ENCODE measurements around the gene ZNF534.
"Not testable (repeated sequence)": the region's sequence is repeated elsewhere in the genome, so short reads cannot be mapped to it uniquely, and the experiment has no call there.

ZNF534 gene

DNA sequence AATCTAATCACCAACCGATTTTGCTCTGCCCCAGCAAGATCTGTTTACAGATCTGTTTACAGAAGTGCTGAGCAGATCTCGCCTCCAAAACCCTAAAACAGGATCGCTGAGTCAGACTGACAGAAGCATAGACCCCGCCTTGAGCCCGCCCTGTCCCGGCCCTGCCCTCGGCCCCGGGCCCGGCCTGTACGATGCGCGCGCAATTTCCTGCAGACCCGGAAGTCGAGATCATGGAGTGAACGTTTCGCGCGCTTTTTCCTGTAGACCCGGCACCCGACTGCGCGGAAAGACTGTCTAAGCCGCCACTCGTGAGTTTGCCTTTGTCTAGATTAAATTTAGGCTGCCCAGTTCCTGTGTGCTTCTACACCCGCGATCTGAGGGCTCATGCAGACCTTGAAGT, at the start of gene ZNF534:
ZNF534 (plus strand) TSS at position 212 of the 400 bp plus-strand sequence. CDS start 2,327 bp downstream, outside the sequence.
- H3K4me3 ChIP-seq (ENCODE audit: low read depth, low read length) = no peak within 1 kb of the TSS

DNA sequence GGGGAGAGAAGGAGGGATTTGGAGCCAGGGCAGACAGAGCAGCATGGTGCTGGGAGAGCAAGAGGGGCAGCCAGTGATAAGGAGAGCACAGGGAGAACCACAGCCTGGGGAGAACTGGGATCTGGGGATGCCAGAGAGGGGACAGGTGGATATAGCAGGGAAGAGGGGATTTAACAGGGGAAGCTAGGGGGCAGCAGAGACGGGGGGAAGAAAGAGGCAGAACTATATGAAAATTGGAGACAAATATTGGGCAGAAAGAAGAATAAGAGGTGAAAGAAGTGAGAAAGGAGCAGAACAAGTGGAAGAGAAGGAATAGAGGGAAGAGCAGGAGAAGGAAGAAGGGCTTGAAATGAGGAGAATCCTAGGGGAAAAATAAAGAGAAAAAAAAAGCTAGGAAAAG, 37.8 kb upstream of the ZNF534 start:
- H3K4me3 ChIP-seq (ENCODE audit: low read depth, low read length) = no peak overlapping the region

DNA sequence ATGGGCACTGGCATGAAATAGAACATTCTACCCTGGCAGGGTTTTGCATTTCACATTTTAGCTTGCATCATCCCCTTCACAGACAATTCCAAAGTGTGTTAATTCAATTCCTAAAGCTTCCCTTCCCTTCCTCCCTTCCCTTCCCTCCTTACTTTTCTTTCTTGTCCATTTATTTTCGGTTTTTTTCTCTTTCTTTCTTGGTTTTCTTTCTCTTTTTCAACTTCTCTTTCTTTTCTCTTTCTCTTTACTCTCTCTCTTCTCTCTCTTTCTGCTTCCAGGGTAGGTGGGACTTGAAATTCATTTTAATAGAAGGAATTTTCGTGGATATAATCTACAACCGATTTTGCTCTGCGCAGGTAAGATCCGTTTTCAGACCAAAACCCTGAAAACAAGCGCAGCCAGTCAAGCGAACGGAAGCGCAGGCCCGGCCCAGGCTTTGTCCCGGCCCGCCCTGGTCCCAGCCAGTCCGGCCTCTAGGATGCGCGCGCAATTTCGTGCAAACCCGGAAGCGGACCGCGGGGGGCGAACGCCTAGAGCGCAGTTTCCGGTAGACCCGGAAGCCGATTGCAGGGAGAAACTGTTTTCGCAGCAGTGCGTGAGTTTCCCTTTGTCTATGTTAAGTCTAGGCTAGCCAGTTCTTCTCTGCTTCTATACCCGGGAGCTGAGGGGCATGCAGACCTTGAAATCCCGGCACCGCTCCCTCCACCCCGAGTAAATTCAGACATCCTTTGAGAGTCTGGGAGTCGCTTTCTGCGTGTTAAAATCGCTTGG, 31.5 kb upstream of the ZNF534 start, which contains the start of gene ZNF528:
ZNF528 (plus strand) TSS at position 540 of the 771 bp plus-strand sequence. CDS start 4,165 bp downstream, outside the sequence.
- peak within 1 kb of the TSS; percentile 44 for H3K4me3 ChIP-seq (ENCODE audit: low read depth, low read length)

DNA sequence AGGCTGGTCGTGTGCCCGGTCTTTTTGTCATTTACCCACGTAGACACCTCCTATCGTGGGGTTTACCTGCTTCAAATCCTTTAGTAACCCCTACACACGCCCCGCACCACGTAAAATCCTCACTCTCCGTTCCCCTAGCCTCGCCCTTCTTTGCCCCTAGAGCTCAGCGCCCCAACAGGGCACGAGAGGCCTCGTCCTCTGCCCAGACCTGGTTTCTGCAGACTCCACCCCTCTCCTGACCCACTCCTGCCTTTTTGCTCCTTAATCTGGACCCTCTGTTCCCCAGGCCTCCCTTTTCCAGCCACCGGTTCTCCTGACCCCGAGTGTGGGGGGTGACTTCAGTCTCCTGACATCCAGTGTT, 30.9 kb upstream of the ZNF534 start:
- peak overlapping the region; percentile 44 for H3K4me3 ChIP-seq (ENCODE audit: low read depth, low read length)

DNA sequence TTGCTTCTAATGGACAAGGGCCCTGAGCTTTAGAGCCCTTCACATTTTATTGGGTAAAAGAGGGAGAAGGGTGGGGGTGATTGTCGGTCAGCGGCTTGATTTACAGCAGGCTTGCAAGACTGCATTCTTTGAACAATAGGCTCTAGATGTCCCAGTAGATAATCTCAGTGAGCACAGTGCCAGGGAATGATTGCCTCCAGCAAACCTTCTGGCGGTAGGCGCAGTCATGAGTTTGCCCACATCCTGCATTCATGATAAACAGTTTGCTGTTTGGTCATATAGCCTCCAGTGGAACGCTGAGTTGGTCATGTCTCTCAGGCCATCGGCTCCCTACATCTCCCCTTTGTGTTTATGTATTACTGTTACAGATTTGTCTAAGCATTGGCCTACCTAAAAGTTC, 18.7 kb upstream of the ZNF534 start:
- H3K4me3 ChIP-seq (ENCODE audit: low read depth, low read length) = no peak overlapping the region

DNA sequence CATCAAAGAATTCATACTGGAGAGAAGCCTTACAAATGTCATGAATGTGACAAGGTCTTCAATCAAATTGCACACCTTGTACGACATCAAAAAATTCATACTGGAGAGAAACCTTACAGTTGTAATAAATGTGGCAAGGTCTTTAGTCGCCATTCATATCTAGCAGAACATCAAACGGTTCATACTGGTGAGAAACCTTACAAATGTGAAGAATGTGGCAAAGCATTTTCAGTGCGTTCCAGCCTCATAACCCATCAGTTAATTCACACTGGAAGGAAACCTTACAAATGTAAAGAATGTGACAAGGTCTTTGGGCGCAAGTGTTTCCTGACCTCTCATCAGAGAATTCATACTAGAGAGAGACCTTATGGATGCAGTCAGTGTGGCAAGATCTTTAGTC, 13.2 kb upstream of the ZNF534 start:
- H3K4me3 ChIP-seq (ENCODE audit: low read depth, low read length) = no peak overlapping the region

DNA sequence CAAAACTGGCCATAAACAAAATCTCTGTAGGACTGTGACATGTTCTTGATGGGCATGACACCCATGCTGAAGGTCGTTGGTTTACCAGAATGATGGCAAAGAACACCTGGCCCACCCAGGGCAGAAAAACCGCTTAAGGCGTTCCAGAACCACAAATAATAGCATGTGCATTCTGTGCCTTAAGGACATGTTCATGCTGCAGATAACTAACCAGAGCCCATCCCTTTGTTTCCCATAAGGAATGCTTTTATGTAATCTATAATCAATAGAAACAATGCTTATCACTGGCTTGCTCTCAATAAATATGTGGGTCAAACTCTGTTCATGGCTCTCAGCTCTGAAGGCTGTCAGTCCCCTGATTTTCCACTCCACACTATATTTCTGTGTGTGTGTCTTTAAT, 13.2 kb downstream of the ZNF534 start:
- H3K4me3 ChIP-seq (ENCODE audit: low read depth, low read length) = no peak overlapping the region

DNA sequence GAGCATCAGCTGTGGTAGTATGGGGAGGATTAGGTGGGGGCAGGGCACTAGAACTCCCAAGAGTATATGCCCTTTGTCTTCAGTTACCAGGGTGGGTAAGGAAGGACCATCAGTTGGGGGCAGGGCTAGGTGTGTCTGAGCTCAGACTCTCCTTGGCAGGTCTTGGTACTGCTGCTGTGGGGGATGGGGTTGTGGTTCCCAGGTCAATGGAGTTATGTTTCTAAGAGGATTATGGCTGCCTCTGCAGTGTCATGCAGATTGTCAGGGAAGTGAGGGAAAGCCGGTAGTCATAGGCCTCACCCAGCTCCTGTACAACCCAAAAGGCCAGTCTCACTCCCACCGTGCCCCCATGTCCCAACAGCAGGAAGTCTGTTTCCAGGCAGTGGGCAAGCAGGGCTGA, 15.6 kb downstream of the ZNF534 start:
- no peak overlapping the region for H3K4me3 ChIP-seq (ENCODE audit: low read depth, low read length)

DNA sequence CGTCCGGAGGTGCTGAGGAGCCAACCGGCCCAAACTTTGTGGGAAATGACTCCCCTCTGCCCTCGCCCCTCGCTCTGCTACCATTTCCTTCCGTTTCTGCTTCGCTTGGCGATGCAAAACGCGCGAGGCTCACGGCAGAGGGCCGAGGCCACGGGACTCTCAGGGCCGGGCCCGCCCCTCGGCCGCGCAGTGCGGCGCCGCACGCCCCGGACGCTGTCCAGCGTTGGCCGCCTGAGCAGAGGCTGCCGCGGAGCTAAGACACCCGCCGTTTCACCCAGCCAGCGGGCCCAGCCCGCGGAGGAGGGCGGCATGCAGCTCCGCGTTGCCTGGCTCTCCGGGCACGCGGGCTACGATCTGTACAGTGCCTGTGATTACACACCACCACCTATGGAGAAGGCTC, 22.3 kb downstream of the ZNF534 start:
- no peak overlapping the region for H3K4me3 ChIP-seq (ENCODE audit: low read depth, low read length)

DNA sequence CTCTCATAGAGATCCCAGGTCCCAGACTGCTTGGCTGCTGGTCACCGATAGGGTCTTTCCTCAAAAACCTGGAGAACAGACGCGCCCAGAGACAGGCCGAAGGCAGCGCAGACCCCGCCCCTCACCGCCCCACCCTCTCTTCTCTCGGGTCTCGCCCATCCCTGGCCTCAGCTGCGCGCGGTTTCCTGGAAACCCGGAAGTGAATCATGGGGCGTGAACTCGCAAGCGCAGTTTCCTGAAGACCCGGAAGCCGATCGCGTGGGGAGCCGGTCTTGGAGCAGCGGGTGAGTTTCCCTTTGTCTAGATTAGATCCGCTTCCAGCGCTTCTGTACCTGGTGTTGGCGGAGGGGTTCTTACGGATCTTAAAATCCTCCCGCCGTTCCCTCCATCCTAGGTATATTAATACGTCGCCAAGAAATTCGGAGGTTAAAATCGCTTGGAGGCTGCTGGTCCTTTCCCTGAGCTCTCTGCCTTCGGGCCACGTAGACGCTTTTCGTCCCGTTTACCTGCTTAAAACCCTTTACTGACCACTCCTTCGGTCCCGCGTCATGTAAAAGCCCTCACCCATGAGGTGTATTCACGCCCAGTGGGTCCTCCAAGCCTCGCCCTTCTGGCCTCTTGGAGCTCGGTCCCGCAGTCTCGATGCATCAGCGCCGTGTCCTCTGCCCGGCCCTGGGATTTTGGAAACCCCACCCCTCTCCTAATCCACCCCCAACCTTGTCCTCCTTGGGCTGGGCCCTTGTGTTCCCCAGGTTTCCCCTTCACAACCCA, 24.6 kb downstream of the ZNF534 start, which contains the start of gene ZNF578:
ZNF578 (plus strand) TSS at position 230 of the 771 bp plus-strand sequence. CDS start 48,293 bp downstream, outside the sequence.
- peak within 1 kb of the TSS; percentile 84 for H3K4me3 ChIP-seq (ENCODE audit: low read depth, low read length)

DNA sequence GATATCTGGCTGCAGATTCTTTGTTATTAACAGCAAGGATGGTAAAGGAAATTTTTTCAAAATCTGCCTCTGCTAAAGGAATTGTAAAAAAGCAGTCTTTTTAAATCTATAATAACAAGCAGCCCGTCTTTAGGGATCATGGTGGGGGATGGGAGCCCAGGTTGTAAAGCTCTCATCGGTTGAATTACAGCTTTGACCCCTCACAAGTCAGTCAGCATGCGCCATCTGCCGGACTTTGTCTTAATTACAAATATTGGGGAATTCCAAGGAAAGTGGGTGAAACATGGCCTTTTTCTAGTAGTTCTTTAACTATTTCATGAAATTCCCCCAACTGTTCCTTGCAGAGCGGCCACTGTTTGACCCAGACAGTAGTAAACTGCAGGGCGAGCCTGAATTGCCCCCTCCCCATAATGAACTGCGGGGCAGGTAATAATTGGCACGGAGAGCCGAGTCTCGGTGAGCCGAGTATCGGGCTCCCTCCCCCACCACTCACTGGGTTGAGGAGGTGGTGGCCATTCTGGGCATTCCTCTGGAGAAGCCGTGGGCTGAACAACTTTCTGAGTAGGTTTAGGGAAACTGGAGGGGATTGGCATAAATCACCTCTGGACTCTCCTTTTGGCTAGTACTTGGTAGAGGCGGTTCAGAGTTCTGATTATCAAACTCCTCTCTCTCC, 36.0 kb downstream of the ZNF534 start:
- no peak overlapping the region for H3K4me3 ChIP-seq (ENCODE audit: low read depth, low read length)

DNA sequence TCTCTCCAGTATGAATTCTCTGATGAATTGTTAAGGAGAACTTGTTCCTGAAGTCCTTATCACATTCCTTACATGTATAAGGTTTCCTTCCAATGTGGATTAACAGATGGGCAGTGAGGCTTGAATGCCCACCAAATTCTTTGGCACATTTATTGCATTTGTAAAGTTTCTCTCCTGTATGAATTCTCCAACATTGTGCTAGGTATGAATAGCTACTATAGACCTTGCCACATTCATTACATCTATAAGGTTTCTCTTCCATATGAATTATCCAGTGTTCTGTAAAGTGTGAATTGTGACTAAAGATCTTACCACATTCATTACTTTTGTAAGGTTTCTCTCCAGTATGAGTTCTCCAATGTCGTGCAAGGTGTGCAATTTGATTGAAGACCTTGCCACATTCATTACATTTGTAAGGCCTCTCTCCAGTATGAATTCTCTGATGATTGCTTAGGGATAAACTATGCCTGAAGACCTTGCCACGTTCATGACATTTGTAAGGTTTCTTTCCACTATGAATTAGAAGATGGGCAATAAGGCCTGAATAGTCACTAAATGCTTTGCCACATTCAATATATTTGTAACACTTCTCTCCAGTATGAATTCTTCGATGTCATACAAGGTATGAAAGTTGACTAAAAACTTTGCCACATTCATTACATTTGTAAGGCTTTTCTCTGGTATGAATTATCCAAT, 44.9 kb downstream of the ZNF534 start:
- no peak overlapping the region for H3K4me3 ChIP-seq (ENCODE audit: low read depth, low read length)

DNA sequence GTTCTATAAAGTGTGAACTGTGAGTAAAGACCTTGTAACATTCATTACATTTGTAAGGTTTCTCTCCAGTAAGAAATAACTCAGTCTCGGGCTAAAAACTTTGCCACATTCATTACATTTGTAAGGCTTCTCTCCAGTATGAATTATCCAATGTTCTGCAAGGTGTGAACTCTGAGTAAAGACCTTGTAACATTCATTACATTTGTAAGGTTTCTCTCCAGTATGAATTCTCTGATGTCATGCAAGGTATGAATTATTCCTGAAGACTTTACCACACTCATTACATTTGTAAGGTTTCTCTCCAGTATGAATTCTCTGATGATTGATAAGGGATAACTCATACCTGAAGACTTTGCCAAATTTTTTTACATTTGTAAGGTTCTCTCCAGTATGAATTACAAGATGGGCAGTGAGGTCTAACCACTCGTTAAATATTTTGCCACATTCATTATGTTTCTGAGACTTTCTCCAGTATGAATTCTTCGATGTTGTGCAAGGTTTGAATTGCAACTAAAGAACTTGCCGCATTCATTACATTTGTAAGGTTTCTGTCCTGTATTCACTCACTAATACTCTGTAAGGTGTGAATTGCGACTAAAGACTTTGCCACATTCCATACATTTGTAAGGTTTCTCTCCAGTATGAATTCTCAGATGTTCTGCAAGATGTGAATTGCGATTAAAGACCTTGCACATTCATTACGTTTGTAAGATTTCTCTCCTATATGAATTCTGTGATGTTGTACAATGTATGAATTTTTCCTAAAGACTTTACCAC, 45.6 kb downstream of the ZNF534 start:
- H3K4me3 ChIP-seq (ENCODE audit: low read depth, low read length) = no peak overlapping the region

DNA sequence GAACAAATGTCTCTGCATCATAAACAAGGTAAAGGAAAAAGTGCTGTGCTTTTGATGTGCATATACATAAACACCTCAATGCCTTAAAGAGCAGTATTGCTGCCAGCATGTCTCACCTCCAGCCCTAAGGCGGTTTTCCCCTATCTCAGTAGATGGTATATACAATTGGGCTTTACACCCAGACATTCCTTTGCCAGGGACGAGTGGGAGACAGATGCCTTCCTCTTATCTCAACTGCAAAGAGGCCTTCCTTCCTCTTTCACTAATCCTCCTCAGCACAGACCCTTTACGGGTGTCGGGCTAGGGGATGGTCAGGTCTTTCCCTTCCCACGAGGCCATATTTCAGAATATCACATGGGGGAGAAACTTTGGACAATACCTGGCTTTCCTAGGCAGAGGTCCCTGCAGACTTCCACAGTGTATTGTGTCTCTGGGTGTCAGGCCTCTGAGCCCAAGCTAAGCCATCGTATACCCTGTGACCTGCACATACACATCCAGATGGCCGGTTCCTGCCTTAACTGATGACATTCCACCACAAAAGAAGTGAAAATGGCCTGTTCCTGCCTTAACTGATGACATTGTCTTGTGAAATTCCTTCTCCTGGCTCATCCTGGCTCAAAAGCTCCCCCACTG, 55.3 kb downstream of the ZNF534 start:
- H3K4me3 ChIP-seq (ENCODE audit: low read depth, low read length) = not testable (repeated sequence)

DNA sequence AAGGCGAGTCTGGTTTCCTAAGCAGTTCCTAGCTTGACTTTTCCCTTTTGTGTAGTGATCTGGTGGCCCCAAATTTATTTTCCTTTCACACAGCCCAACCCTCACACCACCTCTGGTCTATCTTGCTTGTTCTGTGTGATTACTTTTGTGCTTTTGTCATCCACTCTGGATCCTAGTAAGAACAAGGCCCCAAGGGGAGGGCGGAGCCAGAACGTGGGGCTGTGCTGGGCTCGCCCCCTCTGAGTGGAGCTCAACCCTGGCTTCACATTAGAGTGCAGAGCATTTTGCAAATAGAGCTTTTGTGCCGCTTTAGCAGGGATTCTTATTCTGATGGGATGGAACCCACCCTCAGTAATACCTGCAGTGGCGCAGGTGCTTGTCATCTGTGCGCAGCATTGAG, 56.1 kb downstream of the ZNF534 start:
- not testable (repeated sequence) for H3K4me3 ChIP-seq (ENCODE audit: low read depth, low read length)

DNA sequence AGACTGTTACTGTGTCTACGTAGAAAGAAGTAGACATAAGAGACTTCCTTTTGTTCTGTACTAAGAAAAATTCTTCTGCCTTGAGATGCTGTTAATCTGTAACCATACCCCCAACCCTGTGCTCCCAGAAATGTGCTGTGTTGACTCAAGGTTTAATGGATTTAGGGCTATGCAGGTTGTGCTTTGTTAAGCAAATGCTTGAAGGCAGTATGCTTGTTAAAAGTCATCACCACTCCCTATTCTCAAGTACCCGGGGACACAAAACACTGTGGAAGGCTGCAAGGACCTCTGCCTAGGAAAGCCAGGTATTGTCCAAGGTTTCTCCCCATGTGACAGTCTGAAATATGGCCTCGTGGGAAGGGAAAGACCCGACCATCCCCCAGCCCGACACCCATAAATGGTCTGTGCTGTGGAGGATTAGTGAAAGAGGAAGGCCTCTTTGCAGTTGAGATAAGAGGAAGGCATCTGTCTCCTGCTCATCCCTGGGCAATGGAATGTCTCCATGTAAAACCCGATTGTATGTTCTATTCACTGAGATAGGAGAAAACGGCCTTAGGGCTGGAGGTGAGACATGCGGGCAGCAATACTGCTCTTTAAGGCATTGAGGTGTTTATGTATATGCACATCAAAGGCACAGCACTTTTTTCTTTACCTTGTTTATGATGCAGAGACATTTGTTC, 56.8 kb downstream of the ZNF534 start:
- not testable (repeated sequence) for H3K4me3 ChIP-seq (ENCODE audit: low read depth, low read length)

DNA sequence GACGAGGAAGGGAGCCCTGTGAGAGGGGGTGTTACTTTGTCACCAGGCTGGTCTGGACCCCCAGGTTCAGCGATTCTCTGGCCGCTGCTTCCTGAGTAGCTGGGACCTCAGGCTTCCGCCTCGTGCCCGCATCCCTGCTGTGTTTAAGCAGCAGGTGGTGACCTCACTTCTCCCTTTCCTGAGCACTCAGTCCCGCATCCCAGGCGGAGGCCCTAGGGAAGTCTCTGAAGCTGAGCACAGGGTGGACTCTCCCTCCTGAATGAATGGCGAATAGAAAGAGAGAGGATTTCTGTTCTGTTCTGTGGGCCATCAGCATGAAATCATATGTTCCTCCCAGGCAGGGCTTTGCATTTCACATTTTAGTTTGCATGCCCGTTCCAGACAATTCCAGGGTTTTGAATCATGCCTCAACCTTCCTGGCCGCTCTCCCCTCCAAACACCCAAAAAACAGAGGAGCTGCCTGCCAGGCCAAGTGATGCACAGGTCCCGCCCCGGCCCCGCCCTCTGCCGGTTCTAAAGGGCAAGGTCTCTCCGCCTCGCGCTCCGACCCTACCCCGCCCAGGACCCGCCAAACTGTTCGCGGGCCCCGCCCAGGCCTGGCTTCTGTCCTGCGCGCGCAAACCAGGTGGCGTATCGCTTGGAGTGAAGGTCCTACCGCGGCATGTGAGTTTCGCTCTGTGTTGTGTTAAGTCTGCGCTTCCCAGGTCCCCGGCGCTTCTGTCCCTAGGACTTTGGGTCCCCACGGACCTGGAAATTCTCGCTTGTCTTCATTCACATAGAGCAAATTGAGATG, 63.4 kb downstream of the ZNF534 start:
- H3K4me3 ChIP-seq (ENCODE audit: low read depth, low read length) = peak overlapping the region; percentile 61

DNA sequence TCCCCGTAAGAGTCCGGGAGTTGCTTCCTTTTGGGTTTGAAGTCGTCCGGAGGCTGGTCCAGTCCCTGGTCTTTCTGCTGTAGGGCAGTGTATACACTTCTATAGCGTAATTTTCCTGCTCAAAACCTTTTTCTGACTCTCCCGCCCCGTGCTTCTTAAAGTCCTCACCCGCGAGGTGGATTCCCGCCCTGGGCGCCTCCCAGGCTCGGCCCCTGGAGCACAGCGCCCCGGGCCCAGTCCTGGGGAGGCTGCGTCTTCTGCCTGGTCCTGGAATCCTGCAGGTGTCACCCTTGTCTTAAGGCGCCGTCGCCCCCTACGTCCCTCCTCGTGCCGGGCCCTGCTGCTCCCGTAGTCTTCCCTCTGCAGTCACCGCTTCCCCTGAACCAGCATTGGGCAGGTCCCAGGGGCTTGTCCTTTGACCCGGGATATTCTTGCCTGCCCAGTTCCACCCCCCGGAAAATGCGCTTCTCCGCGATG, 64.1 kb downstream of the ZNF534 start:
- H3K4me3 ChIP-seq (ENCODE audit: low read depth, low read length) = peak overlapping the region; percentile 61
